Mesendoderm (in vitro differentiated cells): ENCODE data around the gene DNAAF3. TPM values are rescaled to one million over a fixed set of nuclear protein-coding genes. Genes with fewer than 3 reads are reported as not detected.

Experiments used
- small RNA-seq: library from polyadenylated mRNA; stranded (forward); fragments of <200 nt; extraction: miRNeasy Mini kit (QIAGEN cat#:217004); gene quantifications from one replicate; pipeline ENCODE3, GENCODE V24; 2013; ENCODE audit not compliant: insufficient read depth

DNAAF3 gene

Small RNA genes lying within 50 kb of the gene (small RNA-seq; reads per million reads assigned to genes)
- gene MIR7975 (not detected), gene RF01210 (not detected)
